HepG2 (cell line): ENCODE data around the gene TUBB4B. TPM values are rescaled to one million over a fixed set of nuclear protein-coding genes. Genes with fewer than 3 reads are reported as not detected.
A peak's percentile ranks its signal among the peaks of the same experiment; 100 is the strongest.

Experiments used
- DNMT1 ChIP-seq: sonication (generic); formaldehyde crosslinking; IDR thresholded peaks from 2 replicates; pipeline ENCODE4 v1.5.1; 2020; ENCODE audit warnings: mild to moderate bottlenecking, missing genetic modification reagents
- DR1 ChIP-seq: sonication (generic); formaldehyde crosslinking; IDR thresholded peaks from 2 replicates; pipeline ENCODE4 v1.8.0; 2021; ENCODE audit warnings: mild to moderate bottlenecking, missing genetic modification reagents, inconsistent platforms
- GZF1 ChIP-seq: sonication (generic); formaldehyde crosslinking; IDR thresholded peaks from 2 replicates; pipeline ENCODE4 v1.5.1; 2020; ENCODE audit warnings: mild to moderate bottlenecking, missing genetic modification reagents
- HHEX ChIP-seq: IDR thresholded peaks from 2 replicates; pipeline ENCODE4 v1.6.1; 2016; ENCODE audit warnings: control low read depth
- KAT8 ChIP-seq: IDR thresholded peaks from 2 replicates; pipeline ENCODE4 v1.6.1; 2016; ENCODE audit warnings: missing genetic modification reagents, missing compliant biosample characterization
- MEIS1 ChIP-seq: sonication (generic); formaldehyde crosslinking; IDR thresholded peaks from 2 replicates; pipeline ENCODE4 v1.9.0; 2021; ENCODE audit warnings: mild to moderate bottlenecking, missing genetic modification reagents, moderate library complexity, borderline replicate concordance
- MXI1 ChIP-seq: IDR thresholded peaks from 3 replicates; pipeline ENCODE4 v1.6.1; 2012; ENCODE audit warnings: low read depth, low read length, inconsistent platforms, borderline replicate concordance
- NBN ChIP-seq: fragments of 450-650 bp; conservative IDR thresholded peaks from 2 replicates; pipeline ENCODE4 v1.6.1; 2017
- NCOA1 ChIP-seq: sonication (generic); formaldehyde crosslinking; IDR thresholded peaks from 2 replicates; pipeline ENCODE4 v1.9.0; 2021; ENCODE audit warnings: missing genetic modification reagents
- NFIC ChIP-seq: IDR thresholded peaks from 2 replicates; pipeline ENCODE4 v1.6.1; 2012; ENCODE audit warnings: mild to moderate bottlenecking, low read length, inconsistent platforms
- PRMT3 ChIP-seq: sonication (generic); formaldehyde crosslinking; IDR thresholded peaks from 2 replicates; pipeline ENCODE4 v1.8.1; 2022; ENCODE audit warnings: low read depth, mild to moderate bottlenecking, moderate library complexity, missing genetic modification reagents, borderline replicate concordance
- RCOR2 ChIP-seq: IDR thresholded peaks from 2 replicates; pipeline ENCODE4 v1.6.1; 2016; ENCODE audit warnings: missing biosample characterization, missing genetic modification reagents
- SMAD1 ChIP-seq: sonication (generic); formaldehyde crosslinking; IDR thresholded peaks from 2 replicates; pipeline ENCODE4 v1.4.0; 2020; ENCODE audit warnings: missing genetic modification reagents, low read depth, mild to moderate bottlenecking, borderline replicate concordance
- SMC3 ChIP-seq: IDR thresholded peaks from 2 replicates; pipeline ENCODE4 v1.6.1; 2011; ENCODE audit warnings: low read length, improper control_type of control experiment
- SSRP1 ChIP-seq: IDR thresholded peaks from 2 replicates; pipeline ENCODE4 v1.6.1; 2016; ENCODE audit warnings: control low read depth
- STAT5B ChIP-seq: sonication (generic); formaldehyde crosslinking; IDR thresholded peaks from 2 replicates; pipeline ENCODE4 v1.4.0; 2020; ENCODE audit warnings: missing genetic modification reagents
- TCF7L2 ChIP-seq: IDR thresholded peaks from 2 replicates; pipeline ENCODE4 v1.6.1; 2011; ENCODE audit warnings: mild to moderate bottlenecking, low read depth, low read length, moderate library complexity
- ZBTB7A ChIP-seq: sonication (generic); formaldehyde crosslinking; IDR thresholded peaks from 2 replicates; pipeline ENCODE4 v1.8.0; 2022; ENCODE audit warnings: mild to moderate bottlenecking, missing genetic modification reagents
- ZNF3 ChIP-seq: IDR thresholded peaks from 2 replicates; pipeline ENCODE4 v1.7.0; 2017; ENCODE audit warnings: inconsistent platforms
- polyA plus RNA-seq, 8 experiments: library from polyadenylated mRNA; depleted of rRNA in 3 of 8; stranded (reverse) in 7 of 8; unstranded in 1 of 8; fragments of >200 nt; fragmentation: Illumina TruSeq in 4 of 8; extraction: Trizol in 4 of 8; gene quantifications; 2 replicates each; pipeline versions ENCODE4 v1.2.1 to v1.2.3, GENCODE V29; 2011 to 2016; ENCODE audit warnings: low read depth in 4 of 8, missing spikeins in 1 of 8, mixed read lengths in 1 of 8; ENCODE audit not compliant: insufficient read depth in 1 of 8
- total RNA-seq, 5 experiments: library from RNA; depleted of rRNA; stranded (reverse); fragments of >200 nt; fragmentation: Illumina TruSeq; extraction: Trizol; gene quantifications; 2 replicates each; pipeline ENCODE4 v1.2.3, GENCODE V29; 2016; ENCODE audit warnings: low read depth in 1 of 5
- TF ChIP-seq, protein P1 (sequence below): IDR thresholded peaks from 2 replicates; pipeline ENCODE4 v1.6.1; 2016; ENCODE audit warnings: control low read depth
- TF ChIP-seq, protein P2 (sequence below): sonication (generic); formaldehyde crosslinking; IDR thresholded peaks from 2 replicates; pipeline ENCODE4 v1.5.1; 2020; ENCODE audit warnings: missing genetic modification reagents, mild to moderate bottlenecking, borderline replicate concordance
- TF ChIP-seq, protein P3 (sequence below): sonication (generic); formaldehyde crosslinking; IDR thresholded peaks from 2 replicates; pipeline ENCODE4 v1.4.0; 2020; ENCODE audit warnings: missing genetic modification reagents, borderline replicate concordance
- TF ChIP-seq, protein P4 (sequence below): sonication (generic); formaldehyde crosslinking; IDR thresholded peaks from 2 replicates; pipeline ENCODE4 v1.4.0; 2020; ENCODE audit warnings: missing genetic modification reagents

Gene TUBB4B
- total and polyA plus RNA-seq, 2 of the 13 experiments (the other 11 are each of a cell fraction or from before 2014, with no cell fraction given), result 182 to 412 TPM

DNA sequence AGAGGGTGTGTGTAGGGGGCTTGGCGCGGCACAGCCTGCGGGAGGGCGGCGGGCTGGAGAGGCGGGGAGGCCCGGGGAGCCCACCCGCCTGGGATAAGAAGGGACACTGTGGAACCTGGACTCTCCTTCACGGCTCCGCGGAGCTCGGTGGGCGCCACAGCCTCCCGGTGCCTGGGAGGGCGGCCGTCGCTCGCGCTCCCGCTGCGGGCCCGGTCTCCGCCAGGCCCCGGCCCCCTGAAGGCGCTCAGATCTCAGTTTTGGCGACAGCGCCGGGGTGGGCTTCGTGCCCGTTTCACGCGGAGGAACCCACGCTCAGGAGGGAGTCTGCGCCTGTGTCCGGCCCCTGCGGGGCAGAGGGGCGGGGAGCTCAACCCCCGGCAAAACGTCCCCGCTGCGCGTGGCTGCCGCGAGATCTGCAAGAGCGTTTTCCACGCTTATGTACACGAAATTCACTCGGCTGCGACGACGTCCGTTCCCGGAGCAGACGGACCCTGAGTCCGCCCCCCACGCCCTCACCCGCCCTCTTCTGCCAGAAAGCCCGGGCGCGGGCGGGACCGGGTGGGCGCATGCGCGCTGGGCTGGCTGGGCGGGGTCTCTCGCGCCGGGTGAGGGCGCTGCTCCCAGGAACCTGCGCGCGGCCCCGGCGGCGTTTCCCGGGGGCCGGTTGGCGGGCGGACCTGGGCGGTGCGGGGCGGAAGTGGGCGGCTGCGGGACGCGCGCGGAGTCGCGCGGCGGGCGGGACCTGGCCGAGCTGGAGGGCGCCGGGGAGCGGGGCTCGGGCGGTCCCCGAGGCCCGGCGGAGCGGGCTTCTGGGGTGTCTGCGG lies 13.7 kb downstream of the TUBB4B start, which contains the start of gene NELFB (continued):
- TF ChIP-seq, protein P1, sequence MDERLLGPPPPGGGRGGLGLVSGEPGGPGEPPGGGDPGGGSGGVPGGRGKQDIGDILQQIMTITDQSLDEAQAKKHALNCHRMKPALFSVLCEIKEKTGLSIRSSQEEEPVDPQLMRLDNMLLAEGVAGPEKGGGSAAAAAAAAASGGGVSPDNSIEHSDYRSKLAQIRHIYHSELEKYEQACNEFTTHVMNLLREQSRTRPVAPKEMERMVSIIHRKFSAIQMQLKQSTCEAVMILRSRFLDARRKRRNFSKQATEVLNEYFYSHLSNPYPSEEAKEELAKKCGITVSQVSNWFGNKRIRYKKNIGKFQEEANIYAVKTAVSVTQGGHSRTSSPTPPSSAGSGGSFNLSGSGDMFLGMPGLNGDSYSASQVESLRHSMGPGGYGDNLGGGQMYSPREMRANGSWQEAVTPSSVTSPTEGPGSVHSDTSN, result no peak
- TF ChIP-seq DR1 (peak; percentile 67; the same call in 1 of the 2 replicates), NFIC (no peak), MEIS1 (no peak), NCOA1 (CRISPR knock-in tag) (no peak), SMAD1 (no peak; the same call in 1 of the 2 replicates), STAT5B (no peak), DNMT1 (CRISPR knock-in tag) (no peak), SMC3 (no peak), HHEX (no peak), TCF7L2 (no peak), ZBTB7A (CRISPR knock-in tag) (0 out of 2 replicates have a peak, but pooled peaks have one; percentile 42), PRMT3 (CRISPR knock-in tag) (no peak), SSRP1 (CRISPR knock-in tag) (no peak), GZF1 (CRISPR knock-in tag) (no peak), KAT8 (CRISPR knock-in tag) (peak; percentile 42; the same call in 1 of the 2 replicates), NBN (no peak), ZNF3 (CRISPR knock-in tag) (no peak), RCOR2 (CRISPR knock-in tag) (no peak), MXI1 (peak; percentile 70; the same call in 2 of the 3 replicates)
- TF ChIP-seq, protein P2, sequence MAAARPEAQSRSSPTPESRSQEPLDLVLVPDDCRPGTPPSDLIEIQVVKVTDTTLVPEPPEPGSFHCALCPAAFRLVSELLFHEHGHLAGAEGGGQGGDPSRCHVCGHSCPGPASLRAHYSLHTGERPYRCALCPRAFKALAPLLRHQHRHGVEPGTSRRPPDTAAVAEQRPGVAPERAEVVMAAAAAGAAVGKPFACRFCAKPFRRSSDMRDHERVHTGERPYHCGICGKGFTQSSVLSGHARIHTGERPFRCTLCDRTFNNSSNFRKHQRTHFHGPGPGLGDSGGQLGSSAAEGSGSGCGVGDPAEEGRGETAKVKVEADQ (CRISPR knock-in tag), result no peak
- TF ChIP-seq, protein P3, sequence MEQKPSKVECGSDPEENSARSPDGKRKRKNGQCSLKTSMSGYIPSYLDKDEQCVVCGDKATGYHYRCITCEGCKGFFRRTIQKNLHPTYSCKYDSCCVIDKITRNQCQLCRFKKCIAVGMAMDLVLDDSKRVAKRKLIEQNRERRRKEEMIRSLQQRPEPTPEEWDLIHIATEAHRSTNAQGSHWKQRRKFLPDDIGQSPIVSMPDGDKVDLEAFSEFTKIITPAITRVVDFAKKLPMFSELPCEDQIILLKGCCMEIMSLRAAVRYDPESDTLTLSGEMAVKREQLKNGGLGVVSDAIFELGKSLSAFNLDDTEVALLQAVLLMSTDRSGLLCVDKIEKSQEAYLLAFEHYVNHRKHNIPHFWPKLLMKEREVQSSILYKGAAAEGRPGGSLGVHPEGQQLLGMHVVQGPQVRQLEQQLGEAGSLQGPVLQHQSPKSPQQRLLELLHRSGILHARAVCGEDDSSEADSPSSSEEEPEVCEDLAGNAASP (CRISPR knock-in tag), result 0 out of 2 replicates have a peak, but pooled peaks have one; percentile 4
- TF ChIP-seq, protein P4, sequence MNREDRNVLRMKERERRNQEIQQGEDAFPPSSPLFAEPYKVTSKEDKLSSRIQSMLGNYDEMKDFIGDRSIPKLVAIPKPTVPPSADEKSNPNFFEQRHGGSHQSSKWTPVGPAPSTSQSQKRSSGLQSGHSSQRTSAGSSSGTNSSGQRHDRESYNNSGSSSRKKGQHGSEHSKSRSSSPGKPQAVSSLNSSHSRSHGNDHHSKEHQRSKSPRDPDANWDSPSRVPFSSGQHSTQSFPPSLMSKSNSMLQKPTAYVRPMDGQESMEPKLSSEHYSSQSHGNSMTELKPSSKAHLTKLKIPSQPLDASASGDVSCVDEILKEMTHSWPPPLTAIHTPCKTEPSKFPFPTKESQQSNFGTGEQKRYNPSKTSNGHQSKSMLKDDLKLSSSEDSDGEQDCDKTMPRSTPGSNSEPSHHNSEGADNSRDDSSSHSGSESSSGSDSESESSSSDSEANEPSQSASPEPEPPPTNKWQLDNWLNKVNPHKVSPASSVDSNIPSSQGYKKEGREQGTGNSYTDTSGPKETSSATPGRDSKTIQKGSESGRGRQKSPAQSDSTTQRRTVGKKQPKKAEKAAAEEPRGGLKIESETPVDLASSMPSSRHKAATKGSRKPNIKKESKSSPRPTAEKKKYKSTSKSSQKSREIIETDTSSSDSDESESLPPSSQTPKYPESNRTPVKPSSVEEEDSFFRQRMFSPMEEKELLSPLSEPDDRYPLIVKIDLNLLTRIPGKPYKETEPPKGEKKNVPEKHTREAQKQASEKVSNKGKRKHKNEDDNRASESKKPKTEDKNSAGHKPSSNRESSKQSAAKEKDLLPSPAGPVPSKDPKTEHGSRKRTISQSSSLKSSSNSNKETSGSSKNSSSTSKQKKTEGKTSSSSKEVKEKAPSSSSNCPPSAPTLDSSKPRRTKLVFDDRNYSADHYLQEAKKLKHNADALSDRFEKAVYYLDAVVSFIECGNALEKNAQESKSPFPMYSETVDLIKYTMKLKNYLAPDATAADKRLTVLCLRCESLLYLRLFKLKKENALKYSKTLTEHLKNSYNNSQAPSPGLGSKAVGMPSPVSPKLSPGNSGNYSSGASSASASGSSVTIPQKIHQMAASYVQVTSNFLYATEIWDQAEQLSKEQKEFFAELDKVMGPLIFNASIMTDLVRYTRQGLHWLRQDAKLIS (CRISPR knock-in tag), result no peak
